ENCODE results near the gene FGD2. TPM values are rescaled to one million over a fixed set of nuclear protein-coding genes. Genes with fewer than 3 reads are reported as not detected.

The FGD2 gene
- total RNA-seq, 5 donors from 2014 or later (not counting 1 experiment from before 2014, with no cell fraction given), result 2.8 to 11.1 (median 3.3) TPM

GRCh38 chr6:37077191-37077904, 71.9 kb downstream of the FGD2 start:
- Histone ChIP-seq H3K36me3 (ENCODE audit: control insufficient read depth in 2 of 2, extremely low read depth in 1 of 2, insufficient read depth in 1 of 2, low read length in 1 of 2) (no peaks in the 10 kb centered on the region), H3K9me3 (no peaks in the 10 kb centered on the region), H3K27me3 (replicated peaks in 1 of 2; ENCODE audit: control insufficient read depth in 2 of 2, extremely low read depth in 1 of 2, insufficient read depth in 2 of 2, low read length in 1 of 2) (peaks cover 0 to 10% of the 10 kb centered on the region in 2 experiments), H3K4me1 (ENCODE audit: control insufficient read depth in 1 of 2, extremely low read depth in 1 of 2, insufficient read depth in 2 of 2, low read length in 2 of 2) (peaks cover 0 to 8% of the 10 kb centered on the region in 2 experiments), H3K27ac (ENCODE audit: low read length) (no peak overlapping the region), H3K4me3 (ENCODE audit: control insufficient read depth in 1 of 2, extremely low read depth in 1 of 2, low read length in 1 of 2) (no peak overlapping the region)
- no peak overlapping the region for H3K4me3 Mint-ChIP-seq
- 85% methylated on average over 11 of the region's 11 CpGs for WGBS (ENCODE audit: insufficient coverage)
- no peaks in the 10 kb centered on the region for H3K27me3 Mint-ChIP-seq
- CTCF ChIA-PET, result interaction anchor here (0.6 to 0.7 kb wide), 2 partner anchors 21 to 93 kb away, joined by 3 to 4 read pairs; partner anchors contain the start of gene PIM1 (in 1 of the 2)
- H3K9me3 Mint-ChIP-seq, result peaks cover 0 to 3% (median 0%) of the 10 kb centered on the region in 3 donors
- ATAC-seq (replicated peaks in 1 of 4) (no peak), DNase-seq (no peak)
- no peaks in the 10 kb centered on the region for H3K36me3 Mint-ChIP-seq
- H3K4me1 Mint-ChIP-seq, result peaks cover 5 to 11% (median 9%) of the 10 kb centered on the region in 3 donors
- POLR2A ChIA-PET, result no interaction called here
- no peak overlapping the region for H3K27ac Mint-ChIP-seq

- no peak overlapping the region for H3K27ac Mint-ChIP-seq
- Histone ChIP-seq H3K4me3 (ENCODE audit: control insufficient read depth in 1 of 2, extremely low read depth in 1 of 2, low read length in 1 of 2) (no peak overlapping the region), H3K36me3 (ENCODE audit: control insufficient read depth in 2 of 2, extremely low read depth in 1 of 2, insufficient read depth in 1 of 2, low read length in 1 of 2) (no peaks in the 10 kb centered on the region), H3K27me3 (replicated peaks in 1 of 2; ENCODE audit: control insufficient read depth in 2 of 2, extremely low read depth in 1 of 2, insufficient read depth in 2 of 2, low read length in 1 of 2) (peaks cover 0 to 10% of the 10 kb centered on the region in 2 experiments), H3K4me1 (ENCODE audit: control insufficient read depth in 1 of 2, extremely low read depth in 1 of 2, insufficient read depth in 2 of 2, low read length in 2 of 2) (peaks cover 0 to 2% of the 10 kb centered on the region in 2 experiments), H3K27ac (ENCODE audit: low read length) (no peak overlapping the region), H3K9me3 (no peaks in the 10 kb centered on the region)
- no peaks in the 10 kb centered on the region for H3K27me3 Mint-ChIP-seq
- ATAC-seq (replicated peaks in 1 of 4), result no peak
- no peaks in the 10 kb centered on the region for H3K36me3 Mint-ChIP-seq
- POLR2A ChIA-PET, result no interaction called here
- WGBS (ENCODE audit: insufficient coverage), result 94% methylated on average over 5 of the region's 12 CpGs
- CTCF ChIA-PET, result no interaction called here
- H3K9me3 Mint-ChIP-seq, result peaks cover 0 to 3% (median 0%) of the 10 kb centered on the region in 3 donors
- no peak for DNase-seq
- no peak overlapping the region for H3K4me3 Mint-ChIP-seq
- peaks cover 0 to 6% (median 5%) of the 10 kb centered on the region in 3 donors for H3K4me1 Mint-ChIP-seq
Measured at GRCh38 chr6:37077905-37078296, 72.4 kb downstream of the FGD2 start.

Other genes with a start within 250 kb of the FGD2 start
- 1 to 10 TPM in 3 of 5 donors, under 1 TPM in 2; 0.73 to 1.8 (median 1.1) TPM for gene CPNE5, start 166.2 kb upstream of the FGD2 start, total RNA-seq
- 10 to 100 TPM in 3 of 5 donors, 1 to 10 TPM in 2; 5.0 to 14.4 (median 10.6) TPM for gene PPIL1, start 130.9 kb upstream of the FGD2 start, total RNA-seq
- gene C6orf89, start 119.7 kb upstream of the FGD2 start, total RNA-seq, result 10 to 100 TPM; 32.6 to 57.9 (median 46.1) TPM
- 10 to 100 TPM in 1 of 5 donors, 1 to 10 TPM in 4; 3.5 to 27.6 (median 7.8) TPM for gene PI16, start 50.9 kb upstream of the FGD2 start, total RNA-seq
- gene MTCH1, start 19.5 kb upstream of the FGD2 start, total RNA-seq, result 100 to 1,000 TPM; 146 to 185 (median 160) TPM
- 100 to 1,000 TPM; 225 to 334 (median 313) TPM for gene PIM1, start 164.5 kb downstream of the FGD2 start, total RNA-seq